Mucosa of descending colon (tissue), 3 donors: ENCODE measurements around the gene CES4A. TPM values are rescaled to one million over a fixed set of nuclear protein-coding genes. Genes with fewer than 3 reads are reported as not detected.
"Not testable (repeated sequence)": the region's sequence is repeated elsewhere in the genome, so short reads cannot be mapped to it uniquely, and the experiment has no call there.

Experiments used
- ATAC-seq: fragments of 200-7000 bp; cut with Tn5 transposase; one replicate; pipeline ENCODE4 v1.9.1; 2020; ENCODE audit warnings: mild to moderate bottlenecking, moderate library complexity
- DNase-seq, 3 donors: peaks; one replicate each; pipeline ENCODE4 v3.0.0-alpha.2; 2020
- H3K36me3 ChIP-seq: fragments of 200-600 bp; one replicate; pipeline ENCODE4 v1.8.0; 2021; ENCODE audit warnings: low read depth, mild to moderate bottlenecking
- H3K4me1 ChIP-seq: fragments of 200-600 bp; one replicate; pipeline ENCODE4 v1.8.0; 2021; ENCODE audit warnings: low read depth, mild to moderate bottlenecking
- H3K4me3 ChIP-seq: fragments of 200-600 bp; one replicate; pipeline ENCODE4 v1.8.0; 2021; ENCODE audit warnings: mild to moderate bottlenecking
- H3K9me3 ChIP-seq: fragments of 200-600 bp; one replicate; pipeline ENCODE4 v1.8.0; 2021; ENCODE audit warnings: mild to moderate bottlenecking
- CTCF ChIP-seq: fragments of 200-600 bp; IDR thresholded peaks from one replicate; pipeline ENCODE4 v1.8.0; 2022; ENCODE audit warnings: antibody characterized with exemption, mild to moderate bottlenecking
- intact Hi-C, 2 donors: fragments of 100-400 bp; cut with DNase I in 1 of 2; cut with micrococcal nuclease in 1 of 2; formaldehyde crosslinking; loops; one replicate each; pipeline versions ENCODE4 v1.11.0 to v1.11.1; 2022; cut with DNase I, micrococcal nuclease
- total RNA-seq, 3 donors: library from RNA; stranded (reverse); fragmentation: NEBNext Ultra II Directional in 2 of 3; extraction: Animal tissue kit (Norgen Biotek cat#: 25700) in 2 of 3; gene quantifications; one replicate each; pipeline versions ENCODE4 v1.2.1 to v1.2.4, GENCODE V29; 2021 to 2023
- donor health status: DM: no; HTN: no; CAD: no; lungs with moderate emphysema.
- donor health status: DM: no; HTN: no; CAD: no.
- donor health status: DM: no; HTN: yes; CAD: no.

CES4A gene
- total RNA-seq, 3 donors from 2014 or later = 6.3 to 10.1 (median 8.3) TPM

DNA sequence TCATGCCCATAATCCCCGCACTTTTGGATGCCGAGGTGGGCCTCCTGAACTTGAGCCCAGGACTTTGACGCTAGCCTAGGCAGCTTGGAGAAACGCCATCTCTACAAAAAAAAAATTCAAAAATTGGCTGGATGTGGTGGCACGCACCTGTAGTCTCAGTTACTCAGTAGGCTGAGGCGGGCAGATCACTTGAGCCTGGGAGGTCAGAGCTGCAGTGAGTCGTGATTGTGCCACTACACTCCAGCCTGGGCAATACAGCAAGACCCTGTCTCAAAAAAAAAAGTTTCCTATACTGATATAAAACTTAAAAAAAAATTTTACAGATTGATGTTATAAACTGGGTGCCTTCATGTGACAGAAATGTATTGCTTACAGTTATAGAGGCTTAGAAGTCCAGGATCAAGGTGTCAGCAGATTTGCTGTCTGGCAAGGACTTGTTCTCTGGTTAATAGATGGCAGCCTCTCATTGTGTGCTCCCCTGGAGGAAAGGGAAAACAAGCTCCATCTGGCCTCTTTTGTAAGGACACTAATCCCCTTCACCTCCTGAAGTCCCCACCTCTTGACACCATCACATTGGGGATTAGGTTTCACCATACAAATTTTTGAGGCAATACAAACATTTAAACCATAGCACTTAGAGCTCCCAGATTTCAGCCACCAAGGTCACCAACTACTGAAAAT lies 35.8 kb upstream of the CES4A start:
- no peak for TF ChIP-seq CTCF
- intact Hi-C loops = loop anchor here in 1 of 2 donors (10.0 kb wide), 1 partner anchor 202 kb away; the partner anchor contains the start of genes B3GNT9, FBXL8 and TRADD
- ATAC-seq = no peak
- Histone ChIP-seq H3K4me1 (peaks cover 38% of the 10 kb centered on the region), H3K9me3 (no peaks in the 10 kb centered on the region), H3K4me3 (no peak overlapping the region), H3K36me3 (no peaks in the 10 kb centered on the region)
- no peak for DNase-seq

GRCh38 chr16:66953462-66954096 lies 34.8 kb upstream of the CES4A start:
- Histone ChIP-seq H3K4me1 (peaks cover 34% of the 10 kb centered on the region), H3K9me3 (no peaks in the 10 kb centered on the region), H3K36me3 (no peaks in the 10 kb centered on the region), H3K4me3 (no peak overlapping the region)
- peak in 2 of 3 donors; percentile 79 to 84 for DNase-seq
- peak; percentile 91 for ATAC-seq
- no peak for TF ChIP-seq CTCF
- intact Hi-C loops = loop anchor here in 1 of 2 donors (10.0 kb wide), 1 partner anchor 201 kb away; the partner anchor contains the start of genes B3GNT9, FBXL8 and TRADD

- ATAC-seq (peak; percentile 85), DNase-seq (peak in 2 of 3 donors; percentile 88 to 94)
- H3K4me3 ChIP-seq = no peak overlapping the region
- no peaks in the 10 kb centered on the region for H3K9me3 ChIP-seq
- peak; percentile 49 for TF ChIP-seq CTCF
- intact Hi-C loops = loop anchor here in 1 of 2 donors (10.0 kb wide), 1 partner anchor 201 kb away; the partner anchor contains the start of genes B3GNT9, FBXL8 and TRADD
- H3K36me3 ChIP-seq = no peaks in the 10 kb centered on the region
- H3K4me1 ChIP-seq = peaks cover 32% of the 10 kb centered on the region
Observed at GRCh38 chr16:66954097-66954659, 34.2 kb upstream of the CES4A start.

- H3K9me3 ChIP-seq, ATAC-seq, H3K36me3 ChIP-seq, H3K4me3 ChIP-seq: not testable (repeated sequence)
- DNase-seq = peak in 1 of 3 donors; percentile 45
- peaks cover 37% of the 10 kb centered on the region for H3K4me1 ChIP-seq
- intact Hi-C loops = loop anchor here in 1 of 2 donors (10.0 kb wide), 1 partner anchor 199 kb away; the partner anchor contains the start of genes B3GNT9, FBXL8 and TRADD
Observed at GRCh38 chr16:66955363-66956153, 32.8 kb upstream of the CES4A start.

DNA sequence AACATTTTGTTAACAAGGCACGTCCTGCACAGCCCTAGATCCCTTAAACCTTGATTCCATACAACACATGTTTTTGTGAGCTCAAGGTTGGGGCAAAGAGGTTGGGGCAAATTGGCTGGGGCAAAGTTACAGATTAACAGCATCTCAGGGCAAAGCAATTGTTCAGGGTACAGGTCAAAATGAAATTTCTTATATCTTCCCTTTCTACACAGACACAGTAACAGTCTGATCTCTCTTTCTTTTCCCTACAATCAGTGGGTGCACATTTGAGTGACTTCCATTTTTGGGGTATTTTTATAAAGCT lies 32.3 kb upstream of the CES4A start:
- intact Hi-C loops = loop anchor here in 1 of 2 donors (10.0 kb wide), 1 partner anchor 199 kb away; the partner anchor contains the start of genes B3GNT9, FBXL8 and TRADD
- not testable (repeated sequence) for ATAC-seq, H3K36me3 ChIP-seq, H3K9me3 ChIP-seq, H3K4me3 ChIP-seq, DNase-seq
- peaks cover 40% of the 10 kb centered on the region for H3K4me1 ChIP-seq
